NK-92 (cell line): Measurements from ENCODE around the gene NFKB1.
"Not testable (repeated sequence)": the region's sequence is repeated elsewhere in the genome, so short reads cannot be mapped to it uniquely, and the experiment has no call there.

Experiments used
- DNase-seq: peaks from one replicate; lab custom pipeline; 2025; ENCODE audit not compliant: unreplicated experiment; lab: John Stamatoyannopoulos, UW

The NFKB1 gene

DNA sequence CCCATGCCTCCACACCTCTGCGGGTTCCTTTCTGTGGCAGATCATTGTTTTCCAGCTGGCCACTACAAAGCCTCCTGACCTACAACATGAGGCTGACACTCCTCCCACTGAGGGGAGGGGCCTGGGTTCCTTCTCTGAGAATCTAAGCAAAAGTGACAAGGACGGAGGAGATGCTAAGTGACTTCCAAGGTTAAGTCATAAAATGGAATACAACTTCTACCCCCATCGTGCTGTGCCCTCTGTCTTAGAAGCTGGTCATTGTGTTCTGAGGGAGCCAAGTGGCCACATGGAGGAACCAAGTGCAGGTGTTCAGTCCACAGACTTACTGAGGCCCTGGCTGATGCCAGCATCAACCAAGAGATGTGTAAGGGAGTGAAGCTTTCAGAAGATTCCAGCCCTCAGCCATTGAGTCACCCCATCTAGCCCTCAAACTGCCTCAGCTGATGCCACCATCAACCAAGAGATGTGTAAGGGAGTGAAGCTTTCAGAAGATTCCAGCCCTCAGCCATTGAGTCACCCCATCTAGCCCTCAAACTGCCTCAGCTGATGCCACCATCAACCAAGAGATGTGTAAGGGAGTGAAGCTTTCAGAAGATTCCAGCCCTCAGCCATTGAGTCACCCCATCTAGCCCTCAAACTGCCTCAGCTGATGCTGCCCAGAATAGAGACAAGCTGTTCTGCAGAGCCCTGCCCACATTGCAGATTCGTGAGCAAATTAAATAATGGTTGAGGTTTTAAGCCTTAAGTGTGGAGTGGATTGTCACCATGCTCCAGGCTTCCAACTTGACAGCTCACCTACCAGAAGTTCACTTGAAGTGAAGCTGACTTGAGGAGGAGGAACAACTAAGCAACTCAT lies 118.8 kb downstream of the NFKB1 start:
- not testable (repeated sequence) for DNase-seq

DNA sequence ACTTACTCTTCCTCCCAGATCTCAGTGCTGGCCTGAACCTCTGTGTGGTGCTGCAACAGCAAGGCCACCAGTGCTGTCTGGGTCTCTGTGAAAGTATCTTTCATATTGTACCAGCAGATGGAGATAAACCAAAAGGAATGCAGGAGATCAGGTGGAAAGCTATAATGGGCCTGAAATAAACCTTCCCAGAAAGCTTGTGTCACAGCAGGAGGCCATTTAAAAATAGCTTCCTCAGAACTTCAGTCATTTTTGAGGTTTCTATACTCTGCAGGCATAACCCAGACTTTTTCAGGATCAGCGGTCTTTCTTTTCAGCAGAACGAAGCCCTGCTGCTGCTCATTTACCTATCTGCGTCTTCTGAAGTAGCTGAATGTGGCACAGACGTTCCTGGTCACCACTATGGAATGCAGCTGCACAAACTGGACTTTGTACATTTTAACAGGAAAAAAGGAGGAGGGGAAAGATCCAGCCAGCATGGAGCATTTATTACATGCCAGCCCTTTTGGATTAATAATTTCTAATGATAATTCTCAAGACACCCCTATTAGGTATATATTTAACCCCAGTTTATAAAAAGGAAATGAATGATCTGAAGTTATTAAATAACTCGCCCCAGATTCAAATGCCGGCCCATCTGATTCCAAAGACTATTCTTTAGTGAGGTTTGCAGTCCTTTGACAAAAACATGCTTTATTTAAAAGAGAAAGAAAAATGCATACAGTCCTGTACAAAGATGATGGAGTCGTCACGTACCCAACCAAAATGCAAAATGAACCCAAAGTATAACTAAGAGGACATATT lies 119.7 kb downstream of the NFKB1 start:
- no peak for DNase-seq

DNA sequence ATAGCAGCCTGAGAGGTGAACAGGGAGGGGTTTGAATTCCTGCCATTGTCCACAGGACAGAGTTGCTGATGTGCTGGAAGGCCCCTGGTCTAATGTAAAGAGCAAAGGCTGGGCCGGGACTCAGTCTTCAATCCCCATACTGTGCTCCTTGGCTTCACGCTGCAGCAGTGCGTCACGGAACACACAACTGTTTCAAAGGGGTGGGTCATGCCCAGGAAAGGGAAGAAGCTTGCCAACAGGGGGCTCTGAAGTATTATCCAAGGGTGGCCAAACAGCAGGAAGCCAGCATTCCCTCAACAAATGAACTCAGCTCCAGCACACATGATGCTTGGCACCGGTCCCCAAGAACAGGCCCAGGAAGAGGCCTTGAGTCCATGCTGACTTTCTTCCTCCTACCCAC lies 122.5 kb downstream of the NFKB1 start:
- no peak for DNase-seq

DNA sequence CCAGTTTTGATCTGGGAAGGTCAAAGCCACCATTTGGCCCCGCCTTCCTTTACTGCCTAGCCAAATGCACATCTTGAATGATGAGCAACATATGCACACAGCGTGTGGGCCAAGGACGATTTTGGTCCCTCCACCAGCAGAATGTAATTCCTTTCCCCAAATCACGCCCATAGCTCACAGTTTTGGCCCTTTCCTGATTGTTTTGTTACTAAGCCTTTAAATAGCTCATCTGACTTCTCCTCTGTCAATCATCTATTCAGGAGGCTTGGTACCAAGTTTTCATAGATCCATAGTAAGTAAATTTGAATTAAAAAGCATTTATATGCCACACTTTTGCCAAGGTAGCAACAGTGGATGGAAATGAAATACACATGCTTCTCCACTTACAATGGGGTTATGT lies 123.3 kb downstream of the NFKB1 start:
- no peak for DNase-seq

DNA sequence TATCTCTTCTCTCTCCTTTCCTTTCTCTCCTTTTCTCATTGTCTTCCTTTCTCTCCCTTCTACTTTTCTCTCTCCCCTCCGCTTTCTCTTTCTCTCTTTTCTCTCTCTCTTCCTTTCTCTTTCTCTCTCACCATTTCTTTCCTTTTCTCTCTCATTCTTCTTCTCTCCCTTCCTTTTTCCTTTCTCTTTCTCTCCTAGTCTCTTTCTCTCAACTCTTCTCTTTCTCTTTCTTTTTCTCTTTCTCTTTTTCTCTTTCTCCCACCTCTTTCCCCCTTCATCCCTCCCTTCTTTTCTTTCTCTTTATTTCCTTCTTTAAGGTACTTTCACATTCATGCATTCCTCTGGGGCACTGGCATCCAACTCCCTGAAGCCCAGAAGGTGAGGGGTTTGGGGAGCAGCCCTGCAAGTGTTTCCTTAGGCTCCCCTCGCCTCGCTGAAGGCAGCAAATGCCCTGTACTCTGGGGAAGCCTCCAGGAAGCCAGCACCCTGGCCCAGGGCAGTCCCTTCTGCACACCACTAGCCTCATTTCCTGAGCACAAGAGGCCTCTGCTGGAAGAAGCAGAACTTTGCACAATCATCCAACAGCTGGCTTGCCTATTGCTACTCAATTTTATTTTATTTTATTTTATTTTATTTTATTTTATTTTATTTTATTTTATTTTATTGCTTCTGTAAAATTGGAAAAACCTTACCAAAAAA lies 124.2 kb downstream of the NFKB1 start:
- no peak for DNase-seq

DNA sequence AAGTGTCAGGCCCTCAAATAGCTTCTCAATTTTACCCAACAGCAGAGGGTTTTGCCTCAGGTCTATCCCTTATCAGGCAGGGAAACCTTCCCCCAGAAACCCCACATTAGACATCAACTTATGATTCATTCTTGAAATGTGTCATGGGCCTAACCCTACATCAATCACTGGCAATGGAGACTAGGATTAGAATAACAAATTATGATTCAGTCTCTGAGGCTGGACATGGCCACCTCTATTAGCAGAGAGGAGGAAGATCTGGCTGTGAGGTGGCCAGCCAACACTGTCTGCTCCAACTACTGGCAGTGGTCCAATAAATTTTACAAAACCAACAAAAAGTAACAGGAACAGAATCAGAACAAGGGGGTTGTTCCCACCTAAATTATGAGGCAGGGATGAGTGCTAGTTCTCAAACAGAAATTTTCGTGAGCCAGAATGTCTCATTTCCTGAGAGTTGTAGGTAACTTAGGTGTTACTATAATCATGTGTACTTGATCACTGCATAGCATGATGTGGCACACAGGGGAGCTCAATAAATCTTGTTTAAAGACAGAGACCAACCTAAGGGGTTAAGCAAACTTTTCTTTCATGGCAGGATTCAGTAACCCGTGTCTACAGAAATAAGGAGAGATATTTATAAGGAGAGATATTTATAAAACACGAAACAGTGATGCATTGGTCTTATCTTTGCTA lies 126.8 kb downstream of the NFKB1 start:
- no peak for DNase-seq

DNA sequence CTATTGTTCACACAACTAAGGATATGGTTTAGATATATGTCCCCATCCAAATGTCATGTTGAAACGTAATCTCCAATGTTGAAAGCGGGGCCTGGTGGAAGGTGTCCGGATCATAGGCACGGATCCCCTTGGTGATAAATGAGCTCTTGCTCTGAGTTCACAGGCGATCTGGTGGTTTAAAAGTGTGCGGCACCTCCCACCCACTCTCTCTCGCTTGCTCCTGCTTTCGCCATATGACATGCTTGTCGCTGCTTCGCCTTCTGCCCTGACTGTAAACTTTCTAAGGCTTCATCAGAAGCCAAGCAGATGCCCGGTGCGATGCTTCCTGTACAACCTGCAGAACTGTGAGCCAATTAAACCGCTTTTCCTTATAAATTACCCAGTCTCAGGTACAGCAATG lies 128.5 kb downstream of the NFKB1 start:
- DNase-seq: no peak

DNA sequence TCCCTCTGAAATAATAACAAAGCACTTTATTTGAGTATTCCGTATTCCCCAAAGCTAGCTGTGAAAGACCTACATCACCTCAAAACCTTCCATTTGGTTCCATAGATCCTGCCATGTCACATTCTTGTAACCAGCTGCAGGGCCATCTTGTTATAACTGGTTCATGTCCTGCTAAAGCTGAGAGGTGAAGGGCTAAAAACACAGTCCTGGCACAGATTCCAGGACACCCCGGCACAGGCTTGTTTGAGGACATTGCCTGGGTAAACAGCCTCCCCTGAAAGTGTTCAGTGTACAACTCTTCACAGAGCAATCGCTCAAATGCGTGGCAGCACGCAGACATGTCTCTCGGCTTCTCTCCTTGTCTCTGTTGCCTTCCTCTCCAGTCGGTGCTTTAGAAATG lies 130.5 kb downstream of the NFKB1 start:
- no peak for DNase-seq

DNA sequence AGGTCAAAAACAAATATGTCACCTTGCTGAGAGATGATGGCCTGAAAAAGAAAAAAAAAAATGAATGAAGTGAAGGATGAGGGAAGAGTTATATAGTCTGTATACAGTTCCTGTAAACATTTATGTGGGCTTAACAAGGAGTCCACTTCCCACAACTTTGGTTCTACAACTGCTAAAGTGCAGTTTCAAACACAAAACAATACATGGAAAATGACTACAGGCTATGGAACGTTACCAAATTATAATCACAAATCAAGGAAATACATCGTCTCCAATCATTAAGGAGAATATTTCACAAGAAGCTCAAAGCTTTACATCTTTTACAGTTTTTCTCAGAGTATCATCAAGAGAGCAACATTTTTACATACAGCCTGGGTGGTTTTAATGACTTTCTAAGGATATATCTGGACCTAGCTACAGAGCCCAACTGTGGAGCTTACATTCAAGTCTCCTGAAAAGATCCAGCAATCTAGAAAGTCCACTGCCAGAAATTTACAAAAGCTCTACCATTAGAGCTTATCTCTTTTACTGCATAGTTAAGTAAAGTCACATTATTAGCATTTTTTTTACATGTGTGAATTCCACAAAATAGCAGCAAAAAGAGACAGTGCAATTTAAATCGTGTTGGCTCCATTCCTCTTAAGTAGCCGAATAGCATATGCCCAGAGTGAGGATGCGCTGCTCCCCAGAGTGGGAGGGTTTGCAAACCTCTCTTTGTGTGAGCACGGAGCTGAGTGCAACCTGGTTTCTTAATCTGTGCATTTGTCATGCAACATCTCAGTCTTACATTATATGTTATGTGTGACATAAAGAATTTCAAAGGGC lies 131.3 kb downstream of the NFKB1 start:
- no peak for DNase-seq

DNA sequence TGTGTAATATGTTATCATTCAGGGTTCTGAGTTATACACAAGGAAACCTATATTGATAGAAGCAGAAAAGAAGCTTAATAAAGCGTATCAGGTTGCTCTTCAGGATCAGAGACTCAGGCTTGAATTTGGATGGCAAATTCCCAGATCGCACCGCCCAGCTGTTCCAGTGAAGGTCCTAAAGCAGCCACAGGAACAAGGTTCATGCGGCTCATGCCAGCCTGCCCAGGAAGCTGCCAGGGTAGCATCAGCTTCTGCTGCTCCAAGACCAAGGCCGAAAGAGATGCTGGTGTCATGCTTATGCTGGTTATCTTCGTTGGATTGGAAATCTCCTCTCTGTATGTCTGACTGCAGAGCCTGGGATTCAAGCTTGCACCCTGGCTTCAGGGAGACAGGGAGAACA lies 131.9 kb downstream of the NFKB1 start:
- DNase-seq: no peak

DNA sequence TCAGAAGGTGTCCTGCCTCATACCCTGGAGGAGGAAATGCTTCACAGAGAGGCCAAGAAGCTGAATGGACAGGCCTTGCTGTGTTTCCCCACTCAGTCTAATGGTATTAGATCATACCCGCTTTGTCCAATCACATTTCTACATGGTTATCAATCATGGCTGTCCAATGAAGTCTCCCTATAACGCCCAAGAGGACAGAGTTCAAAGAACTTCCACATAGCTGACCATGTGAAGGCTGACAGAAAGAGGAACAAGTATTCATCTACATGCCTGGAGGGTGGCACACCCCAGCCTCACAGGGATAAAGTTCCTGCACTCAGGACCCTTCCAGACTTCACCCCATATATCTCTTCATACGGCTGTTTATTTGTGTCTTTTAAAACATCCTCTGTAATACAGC lies 136.2 kb downstream of the NFKB1 start:
- DNase-seq: no peak

DNA sequence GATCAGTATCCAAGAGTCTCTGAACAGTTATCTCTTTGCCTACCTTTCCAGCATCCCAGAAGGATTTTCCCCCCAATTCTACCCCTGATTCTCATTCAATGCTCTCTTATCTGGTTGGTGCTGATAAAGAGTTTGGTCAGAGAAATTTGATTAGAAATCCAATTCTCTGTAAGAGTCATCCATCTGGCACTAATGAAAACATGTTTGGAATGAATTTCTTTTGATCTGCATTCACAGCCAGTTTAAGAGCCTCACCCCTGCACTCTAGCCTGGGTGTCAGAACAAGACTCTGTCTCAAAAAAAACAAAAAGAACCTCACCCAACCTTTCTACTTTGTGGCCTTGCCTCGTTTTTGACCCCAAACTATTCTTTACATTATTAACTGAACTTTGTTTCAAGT lies 137.5 kb downstream of the NFKB1 start:
- DNase-seq: no peak

DNA sequence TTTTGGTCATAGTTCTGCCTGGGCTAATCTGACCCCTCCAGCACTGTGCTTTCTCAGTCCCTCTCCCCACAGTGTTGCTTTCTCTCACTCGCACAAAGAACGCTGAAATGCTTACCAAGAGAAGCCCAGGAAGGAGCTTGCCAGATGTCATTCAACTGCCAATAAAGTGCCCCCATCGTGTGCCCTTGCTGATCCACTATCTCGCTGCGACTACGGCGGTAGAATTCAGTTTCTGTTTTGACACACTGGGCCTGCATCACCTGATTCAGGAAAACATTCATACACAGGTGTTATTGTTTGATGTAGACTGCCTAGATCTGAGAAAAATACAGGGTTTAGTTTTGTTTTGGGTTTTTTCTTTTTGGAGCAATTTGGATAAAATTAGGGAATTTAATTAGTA lies 138.4 kb downstream of the NFKB1 start:
- DNase-seq: no peak

DNA sequence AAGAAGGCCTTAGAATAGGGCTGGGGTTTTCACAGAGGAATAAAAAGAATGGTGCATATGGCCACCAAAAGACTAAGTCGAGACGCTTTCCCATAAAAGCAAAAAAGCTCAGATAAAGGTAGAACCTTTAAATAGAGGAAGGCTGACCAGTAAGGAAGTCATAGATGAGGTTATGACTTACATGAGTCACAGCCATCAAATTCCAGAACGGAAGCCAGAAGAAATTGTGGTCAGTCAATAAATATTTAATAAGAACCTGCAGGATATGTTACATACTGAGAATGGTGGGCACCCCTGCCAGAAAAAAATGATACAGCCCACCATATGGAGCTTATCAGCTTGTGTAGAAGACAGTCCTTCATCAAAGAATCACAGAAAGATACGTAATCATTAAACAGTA lies 139.5 kb downstream of the NFKB1 start:
- DNase-seq: no peak

DNA sequence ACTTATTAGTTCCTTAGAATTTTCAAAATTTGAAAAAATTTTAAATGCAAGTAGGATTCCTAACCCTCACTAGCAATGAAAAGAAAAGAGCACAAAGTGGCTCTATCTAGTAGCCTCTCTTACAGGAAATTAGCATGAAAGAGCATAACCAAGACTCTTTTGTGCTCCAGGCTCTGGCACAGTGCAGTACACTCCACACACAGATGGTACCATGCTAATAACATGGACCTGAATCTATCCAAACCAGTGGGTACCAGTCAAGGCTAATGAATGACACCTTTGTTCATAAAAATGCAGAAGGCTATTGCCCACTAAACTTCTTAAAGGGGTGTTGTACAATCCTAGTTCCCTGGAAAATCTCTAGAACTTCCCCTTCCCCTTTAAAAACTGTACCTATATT lies 140.6 kb downstream of the NFKB1 start:
- no peak for DNase-seq

DNA sequence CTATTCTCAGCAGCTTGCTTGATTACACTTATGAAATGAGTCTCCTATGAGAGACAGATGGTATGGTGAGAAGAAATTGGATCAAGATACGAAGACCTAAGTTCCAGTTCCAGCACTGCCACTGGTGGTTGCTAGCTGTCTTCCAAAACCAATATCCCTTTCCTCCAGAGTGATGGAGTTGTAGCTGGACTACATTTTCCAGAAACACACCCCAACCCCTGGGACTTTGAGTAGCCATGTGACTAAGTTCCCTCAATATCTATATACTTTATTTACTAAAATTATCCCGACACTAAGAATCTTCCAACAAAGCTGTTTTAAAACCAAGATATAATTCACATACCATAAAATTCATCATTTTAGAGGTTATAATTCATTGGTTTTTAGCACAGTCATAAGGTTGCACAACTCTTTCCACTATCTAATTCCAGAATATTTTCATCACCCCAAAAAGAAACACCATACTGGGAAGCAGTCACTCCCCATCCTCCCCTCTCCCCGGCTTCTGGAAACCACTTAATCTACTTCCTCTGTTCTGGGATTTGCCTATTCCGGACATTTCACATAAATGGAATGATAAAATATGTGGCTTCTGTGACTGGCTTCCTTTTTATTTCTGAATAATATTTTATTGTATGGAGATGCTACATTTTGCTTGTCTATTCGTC lies 141.6 kb downstream of the NFKB1 start:
- no peak for DNase-seq

DNA sequence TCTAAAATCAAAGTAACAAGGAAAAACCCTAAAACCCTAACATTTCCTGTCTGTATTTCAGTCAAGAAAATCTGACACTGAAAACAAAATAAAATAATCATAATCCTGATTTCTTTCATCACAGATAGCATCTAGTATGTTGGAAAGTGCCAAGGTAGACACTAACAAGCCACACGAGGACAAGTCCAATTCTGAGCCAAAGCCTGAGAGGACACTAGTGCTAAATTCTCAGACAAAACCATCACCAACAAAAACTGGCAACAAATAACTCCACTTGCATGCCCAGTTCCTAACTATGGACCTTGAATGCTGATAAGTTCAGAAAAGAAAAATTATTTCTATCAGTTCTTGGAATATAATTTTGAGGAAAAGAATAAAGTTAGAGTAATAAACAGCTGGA lies 146.0 kb downstream of the NFKB1 start:
- no peak for DNase-seq

DNA sequence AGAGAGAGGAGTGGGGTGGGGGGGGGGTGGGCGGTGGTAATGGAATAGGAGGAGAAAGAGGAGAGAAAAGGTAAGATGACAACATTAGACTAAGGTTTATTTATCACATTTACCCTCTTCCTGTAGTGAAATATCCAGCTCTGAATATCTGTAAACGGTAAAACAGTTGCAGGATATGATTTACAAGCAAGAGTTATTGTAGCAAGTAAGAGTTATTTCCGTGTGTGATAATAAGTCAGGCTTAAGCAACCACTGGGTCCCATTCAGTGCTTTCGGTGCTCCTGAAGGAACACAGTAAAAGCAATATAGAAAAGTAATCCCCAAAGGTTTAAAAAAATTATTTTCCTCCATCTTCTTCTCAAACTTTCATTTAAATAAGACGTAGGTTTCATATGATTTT lies 156.0 kb downstream of the NFKB1 start:
- DNase-seq: no peak

DNA sequence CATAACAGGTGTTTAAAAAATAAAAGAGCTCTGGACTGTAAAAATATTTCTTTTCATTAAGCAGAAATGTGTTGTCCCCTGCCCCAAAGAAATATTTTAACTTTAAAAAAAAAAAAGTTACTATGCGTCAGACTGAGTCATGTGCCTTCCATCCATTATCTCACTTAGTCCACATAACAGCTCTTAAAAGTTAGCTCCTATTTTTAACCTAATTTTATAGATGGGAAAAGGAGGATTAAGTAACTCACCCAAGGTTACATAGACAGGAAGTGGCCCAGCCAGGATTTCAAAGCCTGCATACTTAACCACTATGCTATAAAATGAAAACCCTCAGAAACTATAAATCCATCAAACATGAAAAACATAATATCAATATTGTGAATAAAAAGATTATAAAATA lies 161.9 kb downstream of the NFKB1 start:
- DNase-seq: no peak

DNA sequence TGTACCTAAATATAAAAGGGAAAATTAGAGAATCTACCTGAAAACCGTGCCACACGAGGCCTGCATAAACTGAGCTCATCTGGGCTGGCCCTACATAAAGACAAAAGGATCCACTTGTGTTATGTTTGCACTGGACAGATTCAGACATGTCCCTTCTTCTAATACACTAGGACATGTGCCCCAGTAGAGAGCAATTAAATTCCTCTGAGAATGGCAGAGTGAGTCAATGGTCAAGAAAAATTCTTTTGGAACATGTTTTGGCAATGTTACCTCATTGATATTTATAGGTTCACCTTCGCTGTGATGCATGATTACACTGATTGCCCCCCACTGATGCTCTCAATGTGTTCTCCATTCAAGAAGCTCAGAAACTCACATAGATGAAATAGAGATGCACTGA lies 164.4 kb downstream of the NFKB1 start:
- no peak for DNase-seq
